Stimulated activated CD8-positive, alpha-beta memory T cell treated with anti-CD3 and anti-CD28 coated beads, Interleukin-15, amount 100 ng/mL, for 48 hours (primary cell): ENCODE results near the gene CGB5.
A peak's percentile ranks its signal among the peaks of the same experiment; 100 is the strongest.
"Not testable (repeated sequence)": the region's sequence is repeated elsewhere in the genome, so short reads cannot be mapped to it uniquely, and the experiment has no call there.

Experiments
- DNase-seq, 2 donors: peaks; one replicate each; pipeline ENCODE4 v3.0.0-alpha.2; 2020; ENCODE audit warnings: low read depth in 2 of 2

The CGB5 gene

GRCh38 chr19:49020931-49021895 is 22.4 kb upstream of the CGB5 start:
- no peak for DNase-seq

- DNase-seq, result no peak
These were observed 21.5 kb upstream of the CGB5 start for GRCh38 chr19:49022116-49022515.

- not testable (repeated sequence) for DNase-seq
These were observed 19.4 kb upstream of the CGB5 start, which contains the start of gene CGB3 for GRCh38 chr19:49024233-49024632. TSS of gene CGB3 (minus strand) at chr19:49024333. CDS start at chr19:49023971, 362 bp downstream.

- DNase-seq, result not testable (repeated sequence)
These were observed 18.6 kb upstream of the CGB5 start for GRCh38 chr19:49025088-49025487.

GRCh38 chr19:49025599-49025998 is 18.0 kb upstream of the CGB5 start:
- not testable (repeated sequence) for DNase-seq

GRCh38 chr19:49028686-49029085 is 15.0 kb upstream of the CGB5 start:
- not testable (repeated sequence) for DNase-seq

GRCh38 chr19:49029749-49030148 is 13.9 kb upstream of the CGB5 start:
- DNase-seq, result not testable (repeated sequence)

- DNase-seq, result not testable (repeated sequence)
These were observed 13.3 kb upstream of the CGB5 start for GRCh38 chr19:49030323-49030722.

GRCh38 chr19:49031642-49032301 is 11.9 kb upstream of the CGB5 start, which contains the start of gene CGB2:
TSS of gene CGB2 (plus strand) at chr19:49031890. CDS start at chr19:49032096, 206 bp downstream.
- peak; percentile 74 to 77 for DNase-seq

- DNase-seq, result peak in 1 of 2 donors; percentile 51
These were observed 6.8 kb upstream of the CGB5 start, which contains the start of gene CGB1 for GRCh38 chr19:49036815-49037214. TSS of gene CGB1 (minus strand) at chr19:49036895. CDS start at chr19:49036711, 184 bp downstream.

GRCh38 chr19:49038111-49038510 is 5.5 kb upstream of the CGB5 start:
- not testable (repeated sequence) for DNase-seq

- not testable (repeated sequence) for DNase-seq
These were observed 4.9 kb upstream of the CGB5 start for GRCh38 chr19:49038557-49039276.

GRCh38 chr19:49039736-49040135 is 3.9 kb upstream of the CGB5 start:
- DNase-seq, result not testable (repeated sequence)

- DNase-seq, result no peak
These were observed 1.5 kb upstream of the CGB5 start for GRCh38 chr19:49042177-49042576.

- not testable (repeated sequence) for DNase-seq
These were observed 982 bp upstream of the CGB5 start for GRCh38 chr19:49042666-49043065.

- not testable (repeated sequence) for DNase-seq
These were observed 5.4 kb downstream of the CGB5 start, which contains the start of gene CGB8 for GRCh38 chr19:49049011-49049410. TSS of gene CGB8 (minus strand) at chr19:49049111. CDS start at chr19:49048739, 372 bp downstream.

- not testable (repeated sequence) for DNase-seq
These were observed 6.2 kb downstream of the CGB5 start for GRCh38 chr19:49049834-49050233.

- not testable (repeated sequence) for DNase-seq
These were observed 6.9 kb downstream of the CGB5 start for GRCh38 chr19:49050376-49051033.

GRCh38 chr19:49056101-49056901 is 12.7 kb downstream of the CGB5 start:
- DNase-seq, result peak; percentile 34 to 48
